Endothelial cell (in vitro differentiated cells): ENCODE results near the gene MAGI1. TPM values are rescaled to one million over a fixed set of nuclear protein-coding genes. Genes with fewer than 3 reads are reported as not detected.
"Not testable (repeated sequence)": the region's sequence is repeated elsewhere in the genome, so short reads cannot be mapped to it uniquely, and the experiment has no call there.

Experiments
- DNase-seq: peaks from one replicate; pipeline ENCODE4 v3.0.0; 2021; ENCODE audit warnings: low spot score
- H3K27ac Mint-ChIP-seq: one replicate; pipeline ENCODE4 v1.8.0; 2021; ENCODE audit warnings: mixed read lengths, inconsistent platforms; ENCODE audit not compliant: unreplicated experiment
- H3K27me3 Mint-ChIP-seq: one replicate; pipeline ENCODE4 v1.8.0; 2021; ENCODE audit warnings: mild to moderate bottlenecking, moderate library complexity, mixed read lengths, inconsistent platforms; ENCODE audit not compliant: unreplicated experiment
- H3K36me3 Mint-ChIP-seq: one replicate; pipeline ENCODE4 v1.8.0; 2021; ENCODE audit warnings: mild to moderate bottlenecking, low read depth, mixed read lengths, inconsistent platforms; ENCODE audit not compliant: unreplicated experiment
- H3K4me1 Mint-ChIP-seq: one replicate; pipeline ENCODE4 v1.8.0; 2021; ENCODE audit warnings: mild to moderate bottlenecking, mixed read lengths, inconsistent platforms; ENCODE audit not compliant: unreplicated experiment
- H3K4me3 Mint-ChIP-seq: one replicate; pipeline ENCODE4 v1.8.0; 2021; ENCODE audit warnings: mild to moderate bottlenecking, mixed read lengths, inconsistent platforms; ENCODE audit not compliant: unreplicated experiment
- H3K9me3 Mint-ChIP-seq: one replicate; pipeline ENCODE4 v1.8.0; 2021; ENCODE audit warnings: mixed read lengths, inconsistent platforms; ENCODE audit not compliant: unreplicated experiment
- total RNA-seq: library from RNA; stranded (reverse); fragmentation: NEBNext Ultra II Directional; extraction: Animal tissue kit (Norgen Biotek cat#: 25700); gene quantifications from one replicate; pipeline ENCODE4 v1.2.1, GENCODE V29; 2021; ENCODE audit not compliant: unreplicated experiment
- TF ChIP-seq, protein P1 (sequence below): fragments of 200-600 bp; sonication (generic); IDR thresholded peaks from one replicate; pipeline ENCODE4 v1.5.0; 2021; ENCODE audit warnings: antibody characterized with exemption; ENCODE audit not compliant: unreplicated experiment

The MAGI1 gene
- total RNA-seq, 1 donor from 2014 or later, result 33.8 TPM

DNA sequence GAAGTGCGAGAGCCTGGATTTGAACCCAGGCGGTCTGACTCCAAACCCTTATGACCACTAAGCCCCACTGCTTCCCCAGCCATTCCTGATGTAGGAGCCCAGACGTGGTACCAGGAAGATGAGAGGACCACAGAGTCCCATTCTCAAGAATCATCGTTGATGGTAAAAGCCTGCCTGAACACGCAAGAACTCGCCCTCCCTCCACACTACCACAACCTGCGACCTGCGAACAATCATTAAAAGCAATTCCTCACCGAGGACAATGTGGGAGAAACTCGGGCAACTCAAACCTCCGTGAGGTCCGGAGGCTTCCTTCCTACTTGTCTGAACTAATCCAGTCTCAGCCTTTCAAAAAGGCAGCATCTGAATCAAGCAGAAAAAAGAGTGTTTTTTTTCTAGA lies 10.3 kb downstream of the MAGI1 start:
- H3K27me3 Mint-ChIP-seq, result no peaks in the 10 kb centered on the region
- no peak overlapping the region for H3K4me3 Mint-ChIP-seq
- H3K4me1 Mint-ChIP-seq, result no peaks in the 10 kb centered on the region
- no peaks in the 10 kb centered on the region for H3K9me3 Mint-ChIP-seq
- H3K36me3 Mint-ChIP-seq, result no peaks in the 10 kb centered on the region
- TF ChIP-seq, protein P1, sequence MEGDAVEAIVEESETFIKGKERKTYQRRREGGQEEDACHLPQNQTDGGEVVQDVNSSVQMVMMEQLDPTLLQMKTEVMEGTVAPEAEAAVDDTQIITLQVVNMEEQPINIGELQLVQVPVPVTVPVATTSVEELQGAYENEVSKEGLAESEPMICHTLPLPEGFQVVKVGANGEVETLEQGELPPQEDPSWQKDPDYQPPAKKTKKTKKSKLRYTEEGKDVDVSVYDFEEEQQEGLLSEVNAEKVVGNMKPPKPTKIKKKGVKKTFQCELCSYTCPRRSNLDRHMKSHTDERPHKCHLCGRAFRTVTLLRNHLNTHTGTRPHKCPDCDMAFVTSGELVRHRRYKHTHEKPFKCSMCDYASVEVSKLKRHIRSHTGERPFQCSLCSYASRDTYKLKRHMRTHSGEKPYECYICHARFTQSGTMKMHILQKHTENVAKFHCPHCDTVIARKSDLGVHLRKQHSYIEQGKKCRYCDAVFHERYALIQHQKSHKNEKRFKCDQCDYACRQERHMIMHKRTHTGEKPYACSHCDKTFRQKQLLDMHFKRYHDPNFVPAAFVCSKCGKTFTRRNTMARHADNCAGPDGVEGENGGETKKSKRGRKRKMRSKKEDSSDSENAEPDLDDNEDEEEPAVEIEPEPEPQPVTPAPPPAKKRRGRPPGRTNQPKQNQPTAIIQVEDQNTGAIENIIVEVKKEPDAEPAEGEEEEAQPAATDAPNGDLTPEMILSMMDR, result no peak
- H3K27ac Mint-ChIP-seq, result no peak overlapping the region
- no peak for DNase-seq

DNA sequence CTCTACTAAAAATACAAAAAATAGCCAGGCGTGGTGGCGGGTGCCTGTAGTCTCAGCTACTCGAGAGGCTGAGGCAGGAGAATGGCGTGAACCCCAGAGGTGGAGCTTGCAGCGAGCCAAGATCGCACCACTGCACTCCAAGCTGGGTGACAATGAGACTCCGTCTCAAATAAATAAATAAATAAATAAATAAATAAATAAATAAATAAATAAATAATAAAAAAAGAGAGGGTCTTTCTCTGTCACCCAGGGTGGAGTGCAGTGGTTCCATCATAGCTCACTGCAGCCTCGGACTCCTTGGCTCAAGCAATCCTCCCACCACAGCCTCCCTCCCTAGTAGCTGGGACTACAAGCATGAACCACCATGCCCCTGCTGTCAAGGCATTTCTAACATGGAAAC lies 11.6 kb downstream of the MAGI1 start:
- not testable (repeated sequence) for H3K36me3 Mint-ChIP-seq, H3K27ac Mint-ChIP-seq, H3K27me3 Mint-ChIP-seq, H3K4me1 Mint-ChIP-seq, H3K9me3 Mint-ChIP-seq, DNase-seq, H3K4me3 Mint-ChIP-seq

DNA sequence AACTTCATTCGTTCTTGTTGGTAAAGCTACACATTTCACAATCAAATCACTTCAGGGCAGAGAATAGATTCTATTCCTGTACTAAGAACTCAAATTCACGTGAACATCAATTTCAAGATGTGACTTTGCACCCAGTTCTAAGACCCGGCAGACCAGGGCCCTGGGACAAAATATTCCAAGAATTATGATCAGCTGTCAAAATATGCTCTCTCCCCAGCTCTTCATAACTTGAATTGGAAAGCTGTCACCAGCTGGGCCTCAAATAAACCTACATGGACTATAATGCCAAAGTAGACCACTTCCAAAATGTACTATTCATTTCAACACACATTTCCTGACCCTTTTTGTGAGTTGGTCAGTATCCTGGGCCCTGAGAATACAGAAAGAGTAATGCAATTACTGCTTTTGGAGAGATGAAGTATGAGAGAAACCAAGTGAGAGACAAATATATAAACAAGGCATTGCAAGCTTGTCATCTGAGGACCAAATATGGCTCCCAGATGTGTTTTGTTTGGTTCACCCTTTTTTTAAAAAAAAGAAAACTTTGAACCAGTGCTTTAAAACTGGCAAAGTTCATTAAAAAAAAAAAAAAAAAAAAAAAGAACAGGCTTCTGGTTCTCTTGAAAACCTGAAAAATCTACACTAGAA lies 14.9 kb downstream of the MAGI1 start:
- no peaks in the 10 kb centered on the region for H3K36me3 Mint-ChIP-seq
- TF ChIP-seq, protein P1, result no peak
- DNase-seq, result no peak
- H3K4me1 Mint-ChIP-seq, result no peaks in the 10 kb centered on the region
- no peaks in the 10 kb centered on the region for H3K9me3 Mint-ChIP-seq
- peaks cover 1% of the 10 kb centered on the region for H3K27me3 Mint-ChIP-seq
- no peak overlapping the region for H3K4me3 Mint-ChIP-seq
- H3K27ac Mint-ChIP-seq, result no peak overlapping the region

DNA sequence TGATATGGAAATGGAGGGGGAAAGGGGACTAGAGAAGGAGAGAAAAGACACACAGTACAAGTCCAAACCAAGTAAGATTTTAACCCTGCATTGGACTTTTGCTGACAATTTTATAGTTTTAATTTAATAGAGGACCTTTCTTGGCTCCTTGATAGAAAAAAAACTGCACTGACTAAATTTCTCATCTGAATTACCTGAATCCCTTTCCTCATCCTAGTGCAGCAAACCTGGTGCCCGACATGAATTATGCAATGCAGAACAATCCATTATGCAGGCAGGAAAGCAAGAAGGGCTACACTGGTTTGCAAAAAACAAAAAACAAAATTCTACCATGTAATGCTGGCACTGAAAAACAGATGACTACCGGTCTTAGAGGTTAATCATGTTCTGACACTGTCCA lies 15.5 kb downstream of the MAGI1 start:
- H3K4me1 Mint-ChIP-seq, result no peaks in the 10 kb centered on the region

DNA sequence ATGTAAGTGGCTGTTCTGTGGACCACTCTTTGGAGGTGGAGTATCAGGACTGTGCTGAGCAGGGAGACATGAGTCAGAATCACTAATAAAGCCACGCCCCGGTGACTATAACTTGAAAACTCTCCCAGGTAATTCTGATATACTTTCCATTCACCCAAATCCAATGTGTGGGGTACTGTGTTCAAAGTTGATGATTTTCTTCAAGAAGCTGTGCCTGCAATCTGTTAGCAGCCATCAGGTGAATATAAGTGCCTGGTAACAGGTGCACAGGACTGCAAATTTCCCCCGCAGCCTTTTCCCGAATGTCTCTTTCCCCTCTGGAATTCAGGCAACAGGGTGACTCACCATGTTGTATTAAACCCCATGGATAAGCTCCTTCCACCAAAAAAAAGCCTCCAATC lies 17.0 kb downstream of the MAGI1 start:
- TF ChIP-seq, protein P1, result no peak
- Mint-ChIP-seq H3K4me3 (no peak overlapping the region), H3K9me3 (no peaks in the 10 kb centered on the region), H3K27me3 (peaks cover 1% of the 10 kb centered on the region), H3K36me3 (no peaks in the 10 kb centered on the region), H3K27ac (no peak overlapping the region), H3K4me1 (peaks cover 3% of the 10 kb centered on the region)
- DNase-seq, result no peak

More for the DNA sequence above, 15.5 kb downstream of the MAGI1 start:
- Mint-ChIP-seq H3K36me3 (no peaks in the 10 kb centered on the region), H3K4me3 (no peak overlapping the region), H3K9me3 (no peaks in the 10 kb centered on the region), H3K27ac (no peak overlapping the region), H3K27me3 (peaks cover 1% of the 10 kb centered on the region)
- DNase-seq, result no peak
- TF ChIP-seq, protein P1, result no peak
